ENCODE results near the gene TEKTIP1. TPM values are rescaled to one million over a fixed set of nuclear protein-coding genes. Genes with fewer than 3 reads are reported as not detected.

Gene TEKTIP1
- total and polyA plus RNA-seq, 2 experiments from 2014 or later: 5.4 to 5.9 TPM

DNA sequence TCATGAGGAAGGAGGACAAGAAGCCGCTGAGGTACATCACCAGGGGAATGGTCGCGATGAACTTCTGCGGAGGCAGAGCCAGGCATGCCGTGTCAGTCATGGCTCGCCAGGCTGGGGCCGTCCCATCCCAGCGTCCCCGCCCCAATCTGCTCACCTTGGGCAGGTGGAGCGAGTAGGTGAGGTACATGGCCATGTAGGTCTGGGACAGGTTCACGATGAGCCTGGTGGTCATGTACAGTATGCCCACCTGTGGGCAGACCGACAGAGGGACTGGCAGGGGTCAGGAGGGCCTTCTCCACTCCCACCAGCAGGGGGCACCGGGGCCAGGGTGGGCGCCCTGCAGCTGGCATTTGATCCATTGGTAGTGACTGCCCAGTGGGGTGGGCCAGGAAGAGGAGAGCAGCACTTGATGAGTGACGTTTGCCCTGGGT lies 8.3 kb downstream of the TEKTIP1 start:
- no peak overlapping the region for H3K27ac ChIP-seq
- H3K9me3 ChIP-seq (ENCODE audit: low read depth): no peaks in the 10 kb centered on the region
- DNase-seq (ENCODE audit: low read depth in 1 of 2, low spot score in 1 of 2): no peak
- no peaks in the 10 kb centered on the region for H3K4me1 ChIP-seq (ENCODE audit: low read depth)
- TF ChIP-seq, protein P1, sequence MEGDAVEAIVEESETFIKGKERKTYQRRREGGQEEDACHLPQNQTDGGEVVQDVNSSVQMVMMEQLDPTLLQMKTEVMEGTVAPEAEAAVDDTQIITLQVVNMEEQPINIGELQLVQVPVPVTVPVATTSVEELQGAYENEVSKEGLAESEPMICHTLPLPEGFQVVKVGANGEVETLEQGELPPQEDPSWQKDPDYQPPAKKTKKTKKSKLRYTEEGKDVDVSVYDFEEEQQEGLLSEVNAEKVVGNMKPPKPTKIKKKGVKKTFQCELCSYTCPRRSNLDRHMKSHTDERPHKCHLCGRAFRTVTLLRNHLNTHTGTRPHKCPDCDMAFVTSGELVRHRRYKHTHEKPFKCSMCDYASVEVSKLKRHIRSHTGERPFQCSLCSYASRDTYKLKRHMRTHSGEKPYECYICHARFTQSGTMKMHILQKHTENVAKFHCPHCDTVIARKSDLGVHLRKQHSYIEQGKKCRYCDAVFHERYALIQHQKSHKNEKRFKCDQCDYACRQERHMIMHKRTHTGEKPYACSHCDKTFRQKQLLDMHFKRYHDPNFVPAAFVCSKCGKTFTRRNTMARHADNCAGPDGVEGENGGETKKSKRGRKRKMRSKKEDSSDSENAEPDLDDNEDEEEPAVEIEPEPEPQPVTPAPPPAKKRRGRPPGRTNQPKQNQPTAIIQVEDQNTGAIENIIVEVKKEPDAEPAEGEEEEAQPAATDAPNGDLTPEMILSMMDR (IDR thresholded peaks at IDR 0.05; ENCODE audit: low read depth, low read length): peak; percentile 59
- H3K4me3 ChIP-seq: no peak overlapping the region
- no peaks in the 10 kb centered on the region for H3K27me3 ChIP-seq
- no peaks in the 10 kb centered on the region for H3K36me3 ChIP-seq

DNA sequence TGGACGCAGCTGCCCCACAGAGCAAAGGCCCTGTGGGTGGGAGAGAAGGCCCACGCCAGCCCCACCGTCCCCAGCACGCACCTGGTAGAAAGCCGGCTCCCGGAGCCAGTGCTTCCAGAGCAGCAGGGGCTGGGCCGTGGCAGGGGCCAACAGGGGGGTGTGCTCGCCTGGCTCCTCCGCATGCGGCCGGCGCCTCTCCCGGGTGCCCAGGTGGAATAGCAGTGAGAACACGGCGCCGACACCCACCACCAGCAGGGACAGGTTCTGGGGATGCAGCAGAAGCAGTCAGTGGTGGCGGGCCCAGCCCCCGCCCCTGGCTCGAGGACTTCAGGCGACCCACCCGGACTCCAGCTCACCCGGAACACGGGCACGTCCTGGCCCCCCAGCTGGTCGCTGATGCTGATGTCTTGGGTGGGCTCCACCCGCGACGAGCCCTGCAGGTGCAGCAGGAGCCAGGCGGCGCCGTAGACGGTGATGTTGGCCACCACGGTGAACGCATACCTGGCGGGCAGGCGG lies 8.9 kb downstream of the TEKTIP1 start:
- no peaks in the 10 kb centered on the region for H3K9me3 ChIP-seq (ENCODE audit: low read depth)
- TF ChIP-seq, protein P1 (IDR thresholded peaks at IDR 0.05; ENCODE audit: low read depth, low read length): no peak
- H3K36me3 ChIP-seq: no peaks in the 10 kb centered on the region
- no peak for DNase-seq (ENCODE audit: low read depth in 1 of 2, low spot score in 1 of 2)
- H3K27me3 ChIP-seq: no peaks in the 10 kb centered on the region
- H3K27ac ChIP-seq: no peak overlapping the region
- no peaks in the 10 kb centered on the region for H3K4me1 ChIP-seq (ENCODE audit: low read depth)
- no peak overlapping the region for H3K4me3 ChIP-seq

DNA sequence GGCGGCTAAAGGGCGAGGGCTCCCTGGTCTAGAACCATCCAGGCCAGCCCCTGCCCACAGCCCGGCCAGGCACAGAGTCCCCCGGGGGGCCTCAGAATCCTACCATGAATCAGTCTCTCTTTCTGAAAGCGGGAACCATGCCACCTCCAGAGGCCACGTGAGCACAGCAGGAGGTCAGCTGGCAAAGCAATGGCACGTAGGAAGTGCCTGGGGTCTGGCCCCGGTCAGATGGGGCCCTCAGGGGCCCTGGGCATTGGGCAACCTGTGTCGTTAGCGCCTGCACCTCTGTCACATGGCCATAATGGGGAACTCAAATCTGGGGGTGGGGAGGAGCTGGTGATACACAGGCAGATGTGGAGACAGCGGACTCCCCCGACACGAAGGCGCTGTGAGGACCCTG lies 9.6 kb downstream of the TEKTIP1 start:
- no peak for DNase-seq (ENCODE audit: low read depth in 1 of 2, low spot score in 1 of 2)
- Histone ChIP-seq H3K4me1 (ENCODE audit: low read depth) (no peaks in the 10 kb centered on the region), H3K36me3 (no peaks in the 10 kb centered on the region), H3K4me3 (no peak overlapping the region), H3K27ac (no peak overlapping the region), H3K9me3 (ENCODE audit: low read depth) (no peaks in the 10 kb centered on the region), H3K27me3 (no peaks in the 10 kb centered on the region)
- TF ChIP-seq, protein P1 (IDR thresholded peaks at IDR 0.05; ENCODE audit: low read depth, low read length): no peak

DNA sequence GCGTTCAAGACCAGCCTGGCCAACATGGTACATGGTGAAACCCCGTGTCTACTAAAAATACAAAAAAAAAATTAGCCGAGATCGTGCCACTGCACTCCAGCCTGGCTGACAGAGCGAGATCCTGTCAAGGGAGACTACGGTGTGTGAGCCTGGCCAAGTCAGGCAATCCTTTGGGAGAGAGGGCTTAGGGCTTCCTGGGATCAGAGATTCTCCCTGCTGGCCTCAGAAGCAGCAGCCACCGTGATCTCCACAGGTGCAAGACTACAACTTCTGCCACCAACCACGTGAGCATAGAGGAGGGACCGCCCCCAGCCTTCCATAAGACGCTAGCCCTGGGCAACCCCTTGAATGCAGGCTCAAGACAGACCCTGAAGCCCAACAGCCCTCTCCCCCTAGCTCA lies 10.8 kb downstream of the TEKTIP1 start:
- no peak overlapping the region for H3K4me3 ChIP-seq
- H3K9me3 ChIP-seq (ENCODE audit: low read depth): no peaks in the 10 kb centered on the region
- no peaks in the 10 kb centered on the region for H3K27me3 ChIP-seq
- H3K4me1 ChIP-seq (ENCODE audit: low read depth): no peaks in the 10 kb centered on the region
- no peaks in the 10 kb centered on the region for H3K36me3 ChIP-seq
- H3K27ac ChIP-seq: no peak overlapping the region
- TF ChIP-seq, protein P1 (IDR thresholded peaks at IDR 0.05; ENCODE audit: low read depth, low read length): no peak
- DNase-seq (ENCODE audit: low read depth in 1 of 2, low spot score in 1 of 2): no peak

DNA sequence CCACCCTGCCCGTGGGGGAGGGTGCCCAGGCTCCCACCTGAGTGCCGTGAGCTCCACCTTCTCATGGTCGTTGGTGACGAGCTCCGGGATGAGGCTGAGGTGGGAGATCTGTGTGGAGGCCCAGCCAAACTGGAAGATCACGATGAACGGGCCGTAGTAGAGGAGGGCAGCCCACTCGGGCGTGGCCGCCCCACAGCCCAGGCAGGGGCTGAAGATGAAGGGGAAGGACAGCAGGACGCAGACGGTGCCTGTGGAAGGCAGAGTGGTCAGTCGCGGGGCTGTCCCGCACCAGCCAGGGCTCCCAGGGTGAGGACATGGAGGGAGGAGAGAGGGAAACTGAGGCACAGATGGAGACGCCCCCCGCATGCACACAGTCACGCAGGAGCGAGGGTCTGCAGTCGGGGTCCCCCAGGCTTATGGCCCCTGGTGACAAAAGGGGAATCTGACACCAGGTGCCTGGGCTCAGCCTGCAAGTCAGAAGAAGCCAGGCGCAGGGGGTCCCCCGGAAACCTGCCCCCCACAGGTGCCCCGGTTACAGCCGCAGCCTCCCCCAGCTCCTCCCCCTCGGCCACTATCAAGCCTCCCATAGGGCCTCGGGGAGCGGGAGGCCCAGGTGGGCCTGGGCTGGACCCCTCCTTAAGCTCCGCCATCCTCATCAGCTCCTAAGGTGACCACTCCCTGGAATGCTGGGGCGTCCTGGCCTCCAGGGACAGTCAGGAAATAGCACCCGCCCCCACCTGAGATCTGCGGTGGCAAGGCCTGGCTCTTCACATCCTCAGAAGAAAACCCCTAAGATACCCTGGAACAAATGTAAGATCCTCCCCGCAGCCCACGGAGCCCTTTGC lies 12.2 kb downstream of the TEKTIP1 start:
- no peak overlapping the region for H3K27ac ChIP-seq
- no peaks in the 10 kb centered on the region for H3K36me3 ChIP-seq
- TF ChIP-seq, protein P1 (IDR thresholded peaks at IDR 0.05; ENCODE audit: low read depth, low read length): no peak
- no peaks in the 10 kb centered on the region for H3K4me1 ChIP-seq (ENCODE audit: low read depth)
- DNase-seq (ENCODE audit: low read depth in 1 of 2, low spot score in 1 of 2): no peak
- H3K9me3 ChIP-seq (ENCODE audit: low read depth): no peaks in the 10 kb centered on the region
- no peaks in the 10 kb centered on the region for H3K27me3 ChIP-seq
- no peak overlapping the region for H3K4me3 ChIP-seq

All from cardiac muscle cell (in vitro differentiated cells and primary cell).